ENCODE measurements around the gene CREG1. TPM values are rescaled to one million over a fixed set of nuclear protein-coding genes. Genes with fewer than 3 reads are reported as not detected.
"Not testable (repeated sequence)": the region's sequence is repeated elsewhere in the genome, so short reads cannot be mapped to it uniquely, and the experiment has no call there.

CREG1 gene
- total RNA-seq, 2 donors from 2014 or later = 10.8 to 13.2 TPM

DNA sequence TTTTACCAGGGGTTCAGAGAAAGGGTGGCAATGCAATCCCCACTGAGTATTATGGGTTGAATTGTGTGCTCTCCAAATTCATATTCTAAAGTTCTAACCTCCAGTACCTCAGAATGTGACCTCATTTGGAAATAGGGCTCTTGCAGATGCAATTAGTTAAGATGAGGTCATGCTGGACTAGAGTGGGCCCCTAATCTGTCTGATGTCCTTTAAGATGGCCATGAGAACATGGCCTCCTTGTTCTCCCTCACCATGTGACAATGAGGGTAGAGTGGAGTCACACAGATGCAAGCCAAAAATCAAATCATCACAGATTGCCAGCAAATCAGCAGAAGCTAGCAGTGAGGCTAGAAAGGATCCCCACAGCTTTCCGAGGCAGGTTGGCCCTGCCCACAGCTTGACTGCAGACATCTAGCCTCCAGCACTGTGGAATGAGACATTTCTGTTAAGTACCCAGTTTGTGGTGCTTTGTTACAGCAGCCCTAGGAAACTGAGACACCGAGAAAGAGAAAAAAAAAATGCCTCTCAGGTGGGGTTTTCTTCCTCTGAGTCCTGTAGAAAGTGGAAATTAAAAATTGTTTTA is 25.5 kb upstream of the CREG1 start:
- H3K4me3 Mint-ChIP-seq = no peak overlapping the region
- ATAC-seq (replicated peaks) = no peak
- H3K27me3 Mint-ChIP-seq = peaks cover 18% of the 10 kb centered on the region
- H3K4me1 Mint-ChIP-seq = no peaks in the 10 kb centered on the region
- no peak overlapping the region for H3K27ac Mint-ChIP-seq
- H3K9me3 Mint-ChIP-seq = no peaks in the 10 kb centered on the region
- H3K36me3 Mint-ChIP-seq (ENCODE audit: low read depth) = no peaks in the 10 kb centered on the region

- H3K9me3 Mint-ChIP-seq = no peaks in the 10 kb centered on the region
- H3K4me3 Mint-ChIP-seq = no peak overlapping the region
- no peak overlapping the region for H3K27ac Mint-ChIP-seq
- no peak for ATAC-seq (replicated peaks)
- H3K36me3 Mint-ChIP-seq (ENCODE audit: low read depth) = no peaks in the 10 kb centered on the region
- H3K4me1 Mint-ChIP-seq = no peaks in the 10 kb centered on the region
- peaks cover 20% of the 10 kb centered on the region for H3K27me3 Mint-ChIP-seq
Measured at GRCh38 chr1:167575649-167576048, 22.1 kb upstream of the CREG1 start.

GRCh38 chr1:167573035-167573434 is 19.5 kb upstream of the CREG1 start:
- Mint-ChIP-seq H3K4me3 (no peak overlapping the region), H3K27me3 (peaks cover 21% of the 10 kb centered on the region), H3K9me3 (no peaks in the 10 kb centered on the region), H3K27ac (no peak overlapping the region), H3K36me3 (ENCODE audit: low read depth) (no peaks in the 10 kb centered on the region), H3K4me1 (no peaks in the 10 kb centered on the region)
- ATAC-seq (replicated peaks) = no peak

DNA sequence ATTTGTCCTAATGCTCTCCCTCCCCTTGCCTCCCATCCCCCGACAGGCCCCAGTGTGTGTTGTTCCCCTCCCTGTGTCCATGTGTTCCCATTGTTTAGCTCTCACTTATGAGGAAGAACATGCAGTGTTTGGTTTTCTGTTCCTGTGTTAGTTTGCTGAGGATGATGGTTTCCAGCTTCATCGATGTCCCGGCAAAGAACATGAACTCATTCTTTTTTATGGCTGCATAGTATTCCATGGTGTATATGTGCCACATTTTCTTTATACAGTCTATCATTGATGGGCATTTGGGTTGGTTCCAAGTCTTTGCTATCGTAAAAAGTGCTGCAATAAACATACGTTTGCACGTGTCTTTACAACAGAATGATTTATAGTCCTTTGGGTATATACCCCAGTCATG is 17.1 kb upstream of the CREG1 start:
- H3K27me3 Mint-ChIP-seq = peaks cover 11% of the 10 kb centered on the region
- not testable (repeated sequence) for H3K4me3 Mint-ChIP-seq; H3K36me3 Mint-ChIP-seq (ENCODE audit: low read depth); H3K4me1 Mint-ChIP-seq; H3K27ac Mint-ChIP-seq; ATAC-seq (replicated peaks); H3K9me3 Mint-ChIP-seq

DNA sequence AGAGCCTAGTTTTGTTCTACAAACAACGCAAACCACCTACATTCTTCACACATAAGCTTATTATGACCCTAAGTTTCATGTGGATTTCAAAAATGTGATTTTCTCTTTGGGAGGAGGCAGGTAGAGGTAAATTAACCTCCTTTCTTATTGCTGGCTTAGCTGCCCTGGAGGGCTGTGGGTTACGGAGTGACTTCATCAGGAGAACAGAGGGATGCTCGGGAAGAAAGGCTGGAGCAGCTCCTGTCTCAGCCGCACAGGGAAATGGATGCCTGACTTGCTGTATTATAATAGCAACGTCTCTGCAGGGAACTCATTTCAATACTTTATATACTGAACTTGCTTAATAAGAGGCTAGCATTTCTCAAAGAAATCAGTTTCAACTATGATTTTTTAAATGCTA is 14.1 kb upstream of the CREG1 start:
- Mint-ChIP-seq H3K27ac (no peak overlapping the region), H3K36me3 (ENCODE audit: low read depth) (no peaks in the 10 kb centered on the region), H3K4me1 (no peaks in the 10 kb centered on the region), H3K4me3 (no peak overlapping the region), H3K9me3 (no peaks in the 10 kb centered on the region), H3K27me3 (peaks cover 3% of the 10 kb centered on the region)
- no peak for ATAC-seq (replicated peaks)

DNA sequence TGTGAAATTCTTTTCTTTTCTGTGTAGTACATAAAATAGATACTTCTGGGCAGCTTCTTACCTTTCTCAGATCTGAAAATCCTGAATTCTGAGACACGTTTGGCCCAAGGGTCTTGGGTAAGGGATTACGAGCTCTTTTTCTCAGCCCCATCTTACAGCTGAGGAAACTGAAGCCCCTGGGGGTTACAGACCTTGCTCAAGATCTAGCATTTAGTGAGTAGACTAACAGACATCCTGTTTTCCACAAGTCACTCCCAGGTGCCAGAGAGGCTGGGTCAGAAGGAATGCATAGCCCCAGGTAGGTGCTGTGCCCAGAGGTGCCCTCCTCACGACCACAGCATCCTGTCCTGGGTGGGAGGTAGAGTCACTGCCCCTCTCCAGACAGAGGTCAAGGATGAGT is 13.2 kb upstream of the CREG1 start:
- no peak overlapping the region for H3K27ac Mint-ChIP-seq
- H3K9me3 Mint-ChIP-seq = no peaks in the 10 kb centered on the region
- ATAC-seq (replicated peaks) = no peak
- H3K36me3 Mint-ChIP-seq (ENCODE audit: low read depth) = no peaks in the 10 kb centered on the region
- H3K4me3 Mint-ChIP-seq = no peak overlapping the region
- no peaks in the 10 kb centered on the region for H3K4me1 Mint-ChIP-seq
- peaks cover 3% of the 10 kb centered on the region for H3K27me3 Mint-ChIP-seq

GRCh38 chr1:167565922-167566321 is 12.4 kb upstream of the CREG1 start:
- H3K9me3 Mint-ChIP-seq = no peaks in the 10 kb centered on the region
- no peaks in the 10 kb centered on the region for H3K4me1 Mint-ChIP-seq
- no peak for ATAC-seq (replicated peaks)
- H3K4me3 Mint-ChIP-seq = no peak overlapping the region
- no peaks in the 10 kb centered on the region for H3K36me3 Mint-ChIP-seq (ENCODE audit: low read depth)
- H3K27ac Mint-ChIP-seq = no peak overlapping the region
- H3K27me3 Mint-ChIP-seq = peaks cover 3% of the 10 kb centered on the region

GRCh38 chr1:167564612-167565270 is 11.2 kb upstream of the CREG1 start:
- Mint-ChIP-seq H3K36me3 (ENCODE audit: low read depth) (no peaks in the 10 kb centered on the region), H3K4me3 (no peak overlapping the region), H3K27ac (no peak overlapping the region), H3K4me1 (no peaks in the 10 kb centered on the region), H3K9me3 (no peaks in the 10 kb centered on the region), H3K27me3 (no peaks in the 10 kb centered on the region)
- ATAC-seq (replicated peaks) = no peak

- Mint-ChIP-seq H3K4me3 (no peak overlapping the region), H3K4me1 (no peaks in the 10 kb centered on the region), H3K27ac (no peak overlapping the region), H3K27me3 (peaks cover 3% of the 10 kb centered on the region), H3K9me3 (no peaks in the 10 kb centered on the region), H3K36me3 (ENCODE audit: low read depth) (no peaks in the 10 kb centered on the region)
- ATAC-seq (replicated peaks) = no peak
Measured at GRCh38 chr1:167563579-167564246, 10.2 kb upstream of the CREG1 start.

- H3K27me3 Mint-ChIP-seq = peaks cover 3% of the 10 kb centered on the region
- H3K4me1 Mint-ChIP-seq = no peaks in the 10 kb centered on the region
- no peak for ATAC-seq (replicated peaks)
- H3K27ac Mint-ChIP-seq = no peak overlapping the region
- no peaks in the 10 kb centered on the region for H3K36me3 Mint-ChIP-seq (ENCODE audit: low read depth)
- no peak overlapping the region for H3K4me3 Mint-ChIP-seq
- H3K9me3 Mint-ChIP-seq = no peaks in the 10 kb centered on the region
Measured at GRCh38 chr1:167562702-167563101, 9.1 kb upstream of the CREG1 start.

DNA sequence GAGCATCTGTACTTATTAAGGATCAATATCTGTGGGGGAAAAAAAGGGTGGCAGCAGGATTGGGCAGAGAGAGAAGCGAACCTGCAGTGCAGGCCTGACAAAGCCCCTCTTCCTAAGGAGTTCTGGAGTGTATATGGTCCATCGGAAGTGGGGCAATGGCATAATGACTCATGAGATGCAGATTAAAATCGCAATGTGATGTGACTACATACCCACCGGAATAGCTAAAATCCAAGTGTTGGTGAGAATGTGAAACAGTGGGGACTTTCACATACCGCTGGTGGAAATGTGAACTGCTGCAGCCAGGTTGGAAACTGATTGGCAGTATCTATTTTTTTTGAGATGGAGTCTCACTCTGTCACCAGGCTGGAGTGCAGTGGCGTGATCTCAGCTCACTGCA is 8.2 kb upstream of the CREG1 start:
- no peak overlapping the region for H3K27ac Mint-ChIP-seq
- H3K4me1 Mint-ChIP-seq = no peaks in the 10 kb centered on the region
- H3K36me3 Mint-ChIP-seq (ENCODE audit: low read depth) = no peaks in the 10 kb centered on the region
- no peaks in the 10 kb centered on the region for H3K9me3 Mint-ChIP-seq
- no peak overlapping the region for H3K4me3 Mint-ChIP-seq
- no peak for ATAC-seq (replicated peaks)
- H3K27me3 Mint-ChIP-seq = peaks cover 3% of the 10 kb centered on the region

DNA sequence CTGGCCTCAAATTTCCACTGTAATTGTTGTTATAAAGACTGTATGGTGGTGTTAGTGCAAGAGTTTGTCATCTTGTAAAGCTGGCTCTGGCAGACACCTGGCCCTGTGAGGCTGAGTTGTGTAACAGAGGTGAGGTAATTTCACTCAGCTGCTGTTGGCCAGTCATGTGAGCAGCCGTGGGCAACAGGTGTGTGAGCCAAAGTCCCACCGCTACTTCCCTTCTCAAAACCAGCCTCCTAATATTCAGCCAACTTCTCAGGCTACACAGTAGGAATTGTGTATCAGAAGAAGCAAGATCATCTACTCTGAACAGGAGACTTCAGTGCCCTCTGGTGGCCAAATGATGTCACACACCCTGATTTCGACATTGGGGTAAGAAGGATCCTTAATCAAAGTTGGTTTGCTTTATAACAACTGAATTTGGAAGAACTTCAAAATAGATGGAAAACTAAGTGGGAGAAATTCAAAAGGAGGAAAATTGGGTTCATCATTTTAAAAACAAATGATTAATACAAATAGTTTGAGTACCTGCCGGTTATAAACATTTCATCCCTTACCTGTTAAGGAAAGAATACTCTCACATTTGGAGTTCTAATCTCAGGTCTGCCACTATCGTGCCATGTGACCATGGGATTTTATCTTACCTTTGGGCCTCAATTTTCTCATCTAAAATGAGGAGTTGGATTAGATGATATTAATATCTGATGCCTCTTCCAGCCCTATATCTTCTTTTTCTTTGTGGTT is 2.6 kb upstream of the CREG1 start:
- no peak overlapping the region for H3K27ac Mint-ChIP-seq

GRCh38 chr1:167555072-167555471 is 1.5 kb upstream of the CREG1 start:
- H3K27ac Mint-ChIP-seq; H3K36me3 Mint-ChIP-seq (ENCODE audit: low read depth); H3K27me3 Mint-ChIP-seq; H3K9me3 Mint-ChIP-seq; H3K4me1 Mint-ChIP-seq; H3K4me3 Mint-ChIP-seq; ATAC-seq (replicated peaks): not testable (repeated sequence)

More for the DNA sequence above, 2.6 kb upstream of the CREG1 start:
- Mint-ChIP-seq H3K4me1 (peaks cover 7% of the 10 kb centered on the region), H3K4me3 (no peak overlapping the region), H3K9me3 (no peaks in the 10 kb centered on the region), H3K36me3 (ENCODE audit: low read depth) (no peaks in the 10 kb centered on the region), H3K27me3 (peaks cover 3% of the 10 kb centered on the region)
- ATAC-seq (replicated peaks) = no peak

GRCh38 chr1:167554028-167554779 is 642 bp upstream of the CREG1 start:
- peak overlapping the region; percentile 87 for H3K4me3 Mint-ChIP-seq
- H3K27me3 Mint-ChIP-seq = no peaks in the 10 kb centered on the region
- peak; percentile 17 for ATAC-seq (replicated peaks)
- H3K4me1 Mint-ChIP-seq = peaks cover 7% of the 10 kb centered on the region
- no peaks in the 10 kb centered on the region for H3K9me3 Mint-ChIP-seq
- no peaks in the 10 kb centered on the region for H3K36me3 Mint-ChIP-seq (ENCODE audit: low read depth)
- H3K27ac Mint-ChIP-seq = no peak overlapping the region

Measured in activated T-helper 17 cell treated with anti-CD3 and anti-CD28 coated beads, Interleukin-2, amount 50 U/mL, for 72 hours (primary cell).